GDM1 (cell line): ENCODE data around the gene ZNF460.
"Not testable (repeated sequence)": the region's sequence is repeated elsewhere in the genome, so short reads cannot be mapped to it uniquely, and the experiment has no call there.

ENCODE experiments used
- DNase-seq: peaks from one replicate; lab custom pipeline; 2025; lab: John Stamatoyannopoulos, UW

ZNF460 gene

DNA sequence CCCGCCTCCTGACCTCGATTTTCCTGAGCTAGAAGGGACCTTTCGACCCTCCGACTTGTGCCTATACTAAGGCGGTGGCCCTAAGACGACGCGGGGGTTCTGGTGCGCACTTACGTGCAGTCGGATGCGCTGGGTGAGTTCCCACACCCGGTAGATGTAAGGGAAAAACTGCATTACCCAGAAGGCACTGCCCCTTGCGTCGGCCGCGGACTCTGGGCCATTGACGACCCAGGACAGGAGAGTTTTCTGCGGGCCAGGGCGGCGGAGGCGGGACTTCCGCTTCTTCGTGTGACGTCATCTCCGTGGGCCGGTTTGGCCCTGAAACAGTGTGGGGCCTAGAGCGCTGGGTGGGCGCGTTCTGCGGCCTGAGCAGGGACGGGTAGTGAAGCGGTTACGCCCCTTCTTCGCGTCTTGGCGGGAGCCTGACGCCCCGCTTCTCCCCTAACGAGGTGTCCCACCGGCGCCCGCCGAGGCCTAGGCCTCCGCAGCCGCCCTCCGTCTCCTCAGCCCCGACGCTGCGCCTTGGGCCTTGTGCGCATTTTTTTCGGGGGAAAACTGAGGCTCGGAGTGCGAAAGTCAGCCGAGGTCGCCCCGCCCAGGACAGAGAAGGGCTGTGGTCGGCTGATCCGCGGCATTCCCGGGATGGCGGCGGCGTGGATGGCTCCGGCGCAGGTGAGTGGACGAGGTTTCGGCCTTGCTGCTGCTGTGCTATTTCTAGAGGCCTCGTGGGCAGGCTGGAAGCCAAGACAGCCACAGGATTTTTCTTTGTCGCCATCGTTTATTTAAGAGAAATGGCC, at the start of gene ZNF460:
TSS of gene ZNF460 (plus strand) at position 321 of the 797 bp plus-strand sequence. CDS start at position 643, 322 bp downstream.
- DNase-seq, result peak; percentile 95

DNA sequence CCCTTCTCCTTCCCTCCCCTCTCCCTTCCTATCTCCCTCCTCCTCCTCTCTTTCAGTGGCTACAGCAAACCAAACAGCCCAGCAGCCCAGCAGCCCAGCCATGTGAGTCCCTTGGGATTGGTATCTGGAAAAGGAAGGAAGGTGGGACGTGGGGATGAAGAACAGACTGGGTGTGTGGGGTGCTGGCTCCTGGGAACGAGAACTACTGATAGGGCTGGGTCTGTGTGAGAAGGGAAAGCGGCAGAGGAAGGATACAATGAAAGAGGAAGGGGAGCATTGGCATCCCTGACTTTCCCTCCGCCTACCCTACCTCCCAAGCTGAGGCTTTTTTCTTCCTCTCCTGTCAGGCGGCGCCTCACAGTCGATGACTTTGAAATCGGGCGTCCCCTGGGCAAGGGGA, 48.6 kb upstream of the ZNF460 start:
- no peak for DNase-seq

DNA sequence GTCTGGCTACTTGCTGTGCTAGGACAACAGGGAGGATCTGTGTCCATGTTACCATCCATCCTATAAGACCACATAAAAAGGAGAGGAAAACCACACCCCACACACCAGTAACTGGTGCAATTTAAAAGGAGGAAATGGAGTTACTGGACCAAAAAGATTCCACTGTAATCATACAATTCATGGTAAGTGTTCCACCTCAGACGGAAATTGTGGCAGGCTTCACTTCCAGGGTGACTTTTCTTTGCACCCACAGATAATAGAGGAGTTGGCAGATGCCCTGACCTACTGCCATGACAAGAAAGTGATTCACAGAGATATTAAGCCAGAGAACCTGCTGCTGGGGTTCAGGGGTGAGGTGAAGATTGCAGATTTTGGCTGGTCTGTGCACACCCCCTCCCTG, 47.1 kb upstream of the ZNF460 start:
- no peak for DNase-seq

DNA sequence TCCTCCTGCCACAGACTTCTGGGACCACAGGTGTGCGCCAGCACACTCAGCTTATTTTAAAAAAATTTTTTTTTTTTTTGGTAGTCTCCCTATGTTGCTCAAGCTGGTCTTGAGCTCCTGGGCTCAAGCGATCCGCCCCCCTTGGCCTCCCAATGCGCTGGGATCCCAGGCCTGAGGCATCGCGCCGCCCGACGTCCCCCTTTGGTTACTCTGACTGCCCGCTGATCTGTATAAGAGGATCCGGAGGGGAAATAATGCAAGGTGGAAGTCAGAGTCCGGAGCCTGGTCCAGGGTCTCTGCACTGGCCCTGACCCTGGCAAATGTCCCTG, 40.3 kb upstream of the ZNF460 start:
- DNase-seq, result no peak

DNA sequence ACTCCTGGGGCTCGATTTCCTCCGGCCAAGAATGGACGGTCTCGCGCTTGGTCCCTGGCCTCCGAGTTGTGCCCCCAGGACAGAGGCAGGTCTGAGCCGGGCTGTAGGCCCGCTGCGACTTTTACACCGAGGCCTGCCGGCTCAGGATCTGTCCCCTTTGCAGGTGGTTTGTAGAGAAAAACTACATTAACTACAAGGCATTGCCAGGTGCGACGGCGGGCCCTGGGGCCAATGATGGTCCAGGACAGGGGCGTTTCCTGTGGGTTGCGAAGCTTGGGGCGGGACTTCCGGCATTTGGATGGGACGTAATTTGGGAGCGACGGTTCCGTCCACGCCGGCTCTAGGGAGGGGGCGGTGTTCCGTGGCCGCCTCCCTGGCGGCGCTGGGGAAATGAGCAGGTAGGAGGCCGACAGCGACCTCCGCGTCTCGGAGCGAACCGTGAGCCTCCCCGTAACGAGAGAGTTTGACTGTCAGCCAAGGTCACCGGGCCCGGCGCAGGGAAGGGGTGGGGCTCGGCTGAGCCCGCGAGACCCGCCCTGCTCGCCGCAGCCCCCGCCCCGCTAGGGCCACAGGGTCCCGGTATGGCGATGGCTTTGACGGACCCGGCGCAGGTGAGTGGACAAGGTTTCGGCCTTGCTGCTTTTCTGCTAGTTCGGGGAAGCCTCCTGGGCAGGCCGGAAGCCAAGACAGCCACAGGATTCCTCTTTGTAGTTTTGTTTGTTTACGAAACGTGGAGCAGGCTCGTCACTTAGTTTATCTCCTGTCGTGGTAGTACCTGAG, 39.8 kb upstream of the ZNF460 start, which contains the start of gene ZNF805:
TSS of gene ZNF805 (plus strand) at position 322 of the 780 bp plus-strand sequence. CDS start at position 582, 260 bp downstream.
- DNase-seq, result peak; percentile 85

DNA sequence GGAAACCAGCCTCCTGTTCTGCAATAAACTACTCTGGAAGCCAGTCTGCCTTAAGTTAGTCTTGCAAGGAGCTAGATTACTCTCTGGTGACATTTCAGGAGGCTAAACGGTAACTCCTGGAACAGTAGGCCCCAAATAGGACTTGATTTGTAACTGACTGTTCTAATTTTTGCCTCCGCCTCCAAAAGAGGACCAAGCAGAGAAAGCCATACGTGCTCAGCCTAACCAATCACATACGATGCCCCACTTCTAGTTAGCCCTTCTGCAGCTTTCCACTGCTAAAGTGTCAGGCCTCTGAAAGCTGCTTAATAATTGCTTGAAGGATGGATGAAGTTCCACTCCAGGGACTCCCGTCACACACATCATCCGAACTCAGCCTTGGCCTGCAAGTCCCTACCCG, 39.1 kb upstream of the ZNF460 start:
- no peak for DNase-seq

DNA sequence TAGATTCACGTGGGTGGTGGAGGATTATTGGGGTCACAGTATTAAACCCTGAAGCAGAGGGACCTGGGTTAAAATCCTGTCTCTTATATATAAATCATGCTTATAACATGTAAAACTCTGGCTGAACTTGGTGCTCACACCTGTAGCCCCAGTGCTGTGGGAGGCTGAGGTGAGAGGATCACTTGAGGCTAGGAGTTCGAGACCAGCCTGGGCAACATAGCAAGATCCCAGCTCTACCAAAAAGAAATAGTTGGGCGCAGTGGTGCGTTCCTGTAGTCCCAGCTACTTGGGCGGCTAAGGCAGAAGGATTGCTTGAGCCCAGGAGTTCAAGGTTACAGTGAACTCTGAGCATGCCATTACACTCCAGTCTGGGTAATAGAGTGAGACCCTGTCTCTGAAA, 37.5 kb upstream of the ZNF460 start:
- no peak for DNase-seq

DNA sequence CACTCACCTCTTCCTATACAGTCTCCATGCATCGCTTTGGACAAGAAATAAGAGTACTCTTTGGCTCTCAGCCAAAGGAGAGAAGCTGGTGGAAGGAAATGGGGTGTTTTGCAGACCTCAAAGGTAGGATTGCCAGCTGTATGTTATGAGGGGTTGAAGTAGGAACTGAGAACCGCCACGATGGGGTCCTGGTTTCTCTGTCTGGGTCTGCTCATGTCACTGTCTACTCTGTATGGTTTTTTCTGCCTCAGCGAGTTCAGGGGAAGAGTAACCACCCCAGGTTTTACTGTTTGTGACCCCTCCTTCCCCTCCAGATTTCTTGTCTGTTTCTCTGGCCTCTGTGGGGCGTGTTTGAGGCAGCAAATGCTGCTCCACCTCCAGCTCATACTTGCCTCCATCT, 35.8 kb upstream of the ZNF460 start:
- DNase-seq, result no peak

DNA sequence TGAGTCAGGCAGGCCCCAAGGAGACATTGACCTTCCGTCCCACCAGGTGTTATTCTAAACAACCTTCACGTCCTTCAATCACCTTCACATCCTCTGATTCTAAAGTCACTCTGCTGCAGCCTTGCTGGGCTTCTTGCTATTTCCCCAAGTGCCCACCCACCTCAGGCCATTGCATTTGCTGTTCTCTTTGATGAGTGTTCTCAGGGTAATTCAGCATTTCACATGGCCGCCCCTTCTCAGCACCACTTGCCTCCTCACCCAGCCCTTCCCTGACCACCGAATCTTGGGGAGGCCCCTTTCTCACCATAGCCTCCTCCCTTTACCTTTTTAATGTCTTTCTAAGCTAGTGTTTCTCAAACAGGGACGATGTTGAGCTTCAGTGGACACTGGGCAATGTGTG, 35.2 kb upstream of the ZNF460 start:
- DNase-seq, result no peak

DNA sequence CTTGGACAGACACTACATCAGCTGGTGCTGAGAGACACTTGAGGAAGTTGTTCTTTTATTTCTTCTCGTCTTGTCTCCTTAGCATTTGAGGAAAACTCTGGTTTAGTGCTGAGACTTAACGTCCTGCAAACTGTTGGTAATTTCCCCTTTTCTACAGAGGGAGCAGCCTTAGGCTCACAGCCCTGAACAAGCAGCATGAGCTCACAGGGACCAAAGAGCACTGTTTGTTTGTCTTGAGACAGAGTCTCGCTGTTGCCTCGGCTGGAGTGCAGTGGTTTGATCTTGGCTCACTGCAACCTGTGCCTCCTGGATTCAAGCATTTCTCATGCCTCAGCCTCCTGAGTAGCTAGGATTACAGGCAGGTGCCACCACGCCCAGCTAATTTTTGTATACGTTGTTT, 34.3 kb upstream of the ZNF460 start:
- no peak for DNase-seq

DNA sequence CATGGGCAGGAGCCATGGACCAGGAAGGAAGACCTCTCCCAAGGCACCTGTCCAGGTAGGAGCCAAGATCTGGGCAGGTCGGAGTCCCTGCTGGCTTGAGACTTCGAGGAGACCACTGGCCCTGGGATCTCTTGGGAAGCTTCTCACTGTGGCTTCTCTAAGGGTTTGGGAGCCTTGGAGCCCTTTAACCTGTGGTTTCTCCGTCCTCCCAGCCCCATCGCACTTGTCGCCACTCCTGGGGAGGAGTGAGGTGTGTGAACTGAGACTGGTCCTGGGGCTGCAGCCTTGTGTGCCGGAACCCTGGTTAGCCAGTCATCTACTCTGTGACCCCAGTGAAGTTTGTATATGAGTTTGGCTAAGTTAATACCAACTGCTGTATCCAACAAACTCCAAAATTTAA, 31.6 kb upstream of the ZNF460 start:
- no peak for DNase-seq

DNA sequence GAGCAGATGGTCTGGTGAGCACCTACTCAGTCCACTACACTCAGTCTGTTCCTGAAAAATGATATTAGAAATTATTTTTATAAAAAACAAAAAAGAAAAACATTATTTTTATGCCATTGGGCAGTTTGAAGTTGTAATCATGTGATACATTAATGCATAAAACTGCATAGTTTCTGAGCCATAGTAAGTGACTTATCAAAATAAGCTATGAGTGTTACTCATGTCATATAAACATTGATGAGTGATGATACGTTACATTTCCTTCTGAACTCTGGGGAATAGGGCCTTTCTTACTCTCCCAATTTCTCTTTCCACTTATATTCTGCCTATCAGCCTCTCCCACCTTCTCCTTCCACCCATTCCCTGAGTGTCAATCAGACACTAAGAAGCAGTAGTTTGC, 31.0 kb upstream of the ZNF460 start:
- no peak for DNase-seq

DNA sequence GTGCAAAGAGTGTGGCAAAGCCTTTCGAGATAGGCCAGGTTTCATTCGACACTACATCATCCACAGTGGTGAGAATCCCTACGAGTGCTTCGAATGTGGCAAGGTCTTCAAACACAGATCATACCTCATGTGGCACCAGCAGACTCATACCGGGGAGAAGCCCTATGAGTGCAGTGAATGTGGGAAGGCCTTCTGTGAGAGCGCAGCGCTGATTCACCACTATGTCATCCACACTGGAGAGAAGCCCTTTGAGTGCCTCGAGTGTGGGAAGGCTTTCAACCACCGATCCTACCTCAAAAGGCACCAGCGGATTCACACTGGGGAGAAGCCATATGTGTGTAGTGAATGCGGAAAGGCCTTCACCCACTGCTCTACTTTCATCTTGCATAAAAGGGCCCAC, 26.5 kb upstream of the ZNF460 start:
- not testable (repeated sequence) for DNase-seq

DNA sequence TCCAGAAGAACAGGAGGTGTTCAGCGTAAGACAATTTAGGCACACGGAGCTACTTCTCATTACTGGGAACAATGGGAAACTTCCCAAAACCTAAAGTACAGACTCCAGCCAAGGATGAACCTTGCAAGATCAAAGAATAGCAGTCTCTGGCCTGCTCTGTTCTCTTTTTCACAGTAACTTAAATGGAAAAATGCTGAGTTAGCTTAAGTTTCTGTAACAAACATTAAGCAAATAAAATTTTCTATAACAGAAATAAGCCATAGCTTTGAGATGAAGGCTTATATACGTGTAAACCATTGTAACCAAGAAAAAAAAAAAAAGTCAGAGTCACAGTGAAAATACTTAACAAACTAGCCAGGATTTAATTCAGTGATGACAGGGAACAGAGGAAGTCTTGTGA, 18.2 kb upstream of the ZNF460 start:
- no peak for DNase-seq

DNA sequence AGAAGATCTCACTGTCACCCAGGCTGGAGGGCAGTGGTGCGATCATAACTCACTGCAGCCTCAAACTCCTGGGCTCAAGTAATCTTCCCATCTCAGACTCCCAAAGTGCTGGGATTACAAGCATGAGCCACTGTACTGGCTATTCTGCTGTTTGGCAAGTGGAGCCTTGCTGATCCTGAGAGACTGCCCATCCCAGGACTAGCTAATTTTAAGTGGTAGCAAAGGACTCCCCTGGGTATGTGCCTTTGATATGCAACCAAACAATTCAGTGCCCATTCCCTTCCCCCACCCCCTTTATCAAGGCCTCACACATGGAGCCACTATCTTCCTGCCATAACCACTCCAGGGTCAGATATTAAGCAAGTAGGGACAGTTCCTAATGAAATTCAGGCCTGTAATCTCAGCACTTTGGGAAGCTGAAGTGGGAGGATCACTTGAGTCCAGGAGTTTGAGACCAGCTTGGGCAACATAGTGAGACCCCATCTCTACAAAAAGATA, 17.0 kb upstream of the ZNF460 start:
- no peak for DNase-seq

DNA sequence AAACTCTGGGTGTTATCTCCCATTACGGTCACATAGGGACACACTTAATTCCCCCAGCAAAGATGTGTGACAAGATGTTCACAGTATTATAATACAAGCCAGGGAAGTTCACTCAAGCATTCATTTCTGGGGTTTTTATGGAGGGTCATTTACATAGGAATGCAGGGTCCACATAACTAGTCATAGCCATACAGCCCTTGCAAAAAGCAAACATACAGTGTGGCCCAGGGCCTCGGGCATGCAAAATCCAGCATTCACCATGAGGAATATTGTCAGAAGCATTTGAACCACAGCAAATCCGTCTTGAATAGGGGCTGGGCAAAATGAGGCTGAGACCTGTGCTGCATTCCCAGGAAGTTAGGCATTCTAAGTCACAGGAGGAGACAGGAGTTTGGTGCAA, 13.0 kb upstream of the ZNF460 start:
- no peak for DNase-seq

DNA sequence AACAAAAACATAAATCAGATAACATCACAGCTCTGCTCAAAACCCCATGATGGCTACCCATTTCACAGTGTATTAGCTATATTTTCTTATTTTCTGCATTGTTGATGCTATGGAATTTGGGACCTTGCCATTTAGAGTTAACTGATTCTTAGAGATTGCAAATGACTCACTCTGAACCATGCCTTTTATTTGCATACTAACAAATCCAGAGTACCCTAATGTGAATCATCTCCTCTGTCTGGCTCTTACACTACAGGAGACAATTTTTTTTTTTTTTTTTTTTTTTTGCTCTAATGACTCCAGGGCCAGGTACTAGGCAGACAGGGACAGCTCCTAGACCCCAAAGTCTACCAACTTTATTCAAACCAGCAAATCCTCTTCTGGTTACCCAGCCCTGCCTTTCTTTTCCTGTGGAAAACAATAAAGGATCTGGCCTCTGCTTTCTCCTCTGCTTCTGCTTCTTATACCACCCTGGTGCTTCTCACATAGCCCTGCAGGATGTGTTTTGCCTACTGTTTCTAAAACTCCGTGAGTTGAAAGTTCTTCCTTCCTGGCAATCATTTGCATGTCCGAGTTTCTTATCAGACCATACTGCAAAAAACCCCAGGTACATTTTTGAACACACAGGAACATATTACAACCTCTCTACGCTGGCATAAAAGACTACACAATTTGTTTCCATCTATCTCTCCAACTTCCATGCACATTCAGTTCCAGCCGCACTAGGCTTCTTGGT, 10.6 kb upstream of the ZNF460 start:
- DNase-seq, result no peak

DNA sequence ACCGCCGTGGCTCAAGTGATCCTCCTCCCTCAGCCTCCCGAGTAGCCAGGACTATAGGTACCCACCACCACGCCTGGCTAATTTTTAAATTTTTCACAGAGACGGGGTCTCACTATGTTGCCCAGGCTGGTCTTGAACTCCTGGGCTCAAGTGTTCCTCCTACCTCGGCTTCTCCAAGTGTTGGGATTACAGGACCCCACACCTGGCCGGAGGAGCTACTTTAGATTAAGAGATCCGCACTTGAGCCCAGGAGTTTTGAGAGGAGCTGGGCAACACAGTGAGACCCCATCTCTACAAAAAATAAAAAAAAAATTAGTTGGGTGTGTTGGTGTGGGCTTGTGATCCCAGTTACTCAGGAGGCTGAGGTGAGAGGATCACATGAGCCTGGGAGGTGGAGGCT, 9.0 kb upstream of the ZNF460 start:
- no peak for DNase-seq

DNA sequence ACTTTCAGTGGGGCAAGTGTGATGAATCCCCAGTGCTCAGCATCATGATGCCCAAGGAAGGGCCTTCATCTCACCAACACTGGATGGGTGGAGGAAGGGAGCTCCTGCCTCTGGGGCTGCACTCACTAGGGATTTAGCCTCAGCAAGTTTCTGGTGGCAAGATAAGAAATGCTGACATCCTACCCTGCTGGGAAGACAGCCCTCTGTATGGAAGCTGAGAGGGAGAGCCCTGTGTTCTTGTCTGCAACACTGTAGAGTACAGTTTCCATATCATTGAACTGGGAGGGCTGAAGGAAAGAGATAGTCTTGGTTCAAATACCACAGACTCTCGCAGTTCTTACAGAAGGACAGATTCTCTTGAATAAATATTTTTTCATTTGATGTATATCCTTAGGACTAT, 7.3 kb upstream of the ZNF460 start:
- no peak for DNase-seq

DNA sequence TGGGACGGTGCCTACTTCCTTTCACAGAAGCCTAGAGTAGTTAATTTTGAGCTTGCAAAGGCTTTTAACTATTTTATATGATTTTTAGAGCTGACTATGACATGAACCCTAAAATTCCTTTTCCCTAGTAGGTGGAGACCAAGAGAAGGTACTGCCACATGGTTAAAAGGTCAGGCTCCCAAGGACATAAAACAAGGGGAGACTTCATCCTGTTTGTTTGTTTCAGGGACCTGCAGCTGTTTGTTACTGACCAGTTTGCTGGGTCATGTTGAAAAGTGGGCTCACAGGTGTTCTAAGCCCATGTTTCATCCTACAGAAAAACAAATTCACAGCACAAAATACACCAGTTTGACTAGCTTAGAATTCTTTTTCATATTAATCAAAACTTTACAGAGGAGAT, 3.9 kb upstream of the ZNF460 start:
- no peak for DNase-seq

DNA sequence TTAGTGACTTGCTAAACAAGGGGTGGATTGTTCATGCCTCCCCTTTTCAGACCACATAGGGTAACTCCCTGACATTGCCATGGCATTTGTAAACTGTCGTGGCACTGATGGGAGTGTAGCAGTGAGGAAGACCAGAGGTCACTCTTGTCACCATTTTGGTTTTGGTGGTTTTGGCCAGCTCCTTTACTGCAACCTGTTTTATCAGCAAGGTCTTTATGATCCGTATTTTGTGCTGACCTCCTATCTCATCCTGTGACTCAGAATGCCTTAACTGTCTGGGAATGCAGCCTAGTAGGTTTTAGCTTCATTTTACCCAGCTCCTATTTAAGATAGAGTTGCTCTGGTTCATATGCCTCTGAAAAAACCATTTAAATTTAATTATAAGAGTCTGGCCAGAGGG, 1.8 kb upstream of the ZNF460 start:
- DNase-seq, result not testable (repeated sequence)

DNA sequence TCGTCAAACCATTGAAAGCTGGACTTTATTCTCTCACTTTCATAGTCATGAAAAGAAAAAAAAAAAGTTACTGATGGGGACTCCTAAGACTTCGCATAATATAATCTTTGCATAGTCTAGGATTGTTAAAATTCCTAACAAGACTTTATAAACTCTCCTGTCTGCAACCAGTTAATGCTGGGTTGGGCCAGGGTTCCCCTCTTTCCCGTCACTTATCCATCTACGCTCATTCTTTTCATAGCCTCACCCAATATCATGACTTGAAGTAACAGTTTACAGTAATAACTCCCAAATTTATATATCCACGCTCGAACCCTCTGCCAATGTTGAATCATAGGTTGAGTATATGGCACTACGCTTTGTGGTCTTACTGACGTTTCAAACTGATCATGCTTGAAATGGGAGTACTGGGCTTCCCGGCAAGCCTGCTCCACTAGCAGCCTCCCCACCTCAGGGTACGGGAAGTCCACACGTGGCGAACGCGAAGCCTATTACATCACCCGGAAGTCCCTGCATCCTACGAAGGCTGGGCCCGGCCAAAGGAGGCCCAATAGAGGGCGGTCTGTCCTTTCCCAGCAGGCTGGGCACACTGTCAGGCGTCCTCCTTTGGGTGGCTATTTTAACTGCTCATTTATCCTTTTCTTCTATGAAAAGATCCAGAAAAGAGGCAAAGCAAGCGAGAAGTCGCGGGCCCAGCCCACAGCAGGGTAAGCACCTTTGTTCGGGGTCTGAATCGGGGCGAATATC, 694 bp upstream of the ZNF460 start:
- peak; percentile 88 for DNase-seq
